ENCODE data around the gene VAC14. TPM values are rescaled to one million over a fixed set of nuclear protein-coding genes. Genes with fewer than 3 reads are reported as not detected.

VAC14 gene
- total RNA-seq, 4 donors from 2014 or later = 18.6 to 32.2 (median 25.9) TPM

DNA sequence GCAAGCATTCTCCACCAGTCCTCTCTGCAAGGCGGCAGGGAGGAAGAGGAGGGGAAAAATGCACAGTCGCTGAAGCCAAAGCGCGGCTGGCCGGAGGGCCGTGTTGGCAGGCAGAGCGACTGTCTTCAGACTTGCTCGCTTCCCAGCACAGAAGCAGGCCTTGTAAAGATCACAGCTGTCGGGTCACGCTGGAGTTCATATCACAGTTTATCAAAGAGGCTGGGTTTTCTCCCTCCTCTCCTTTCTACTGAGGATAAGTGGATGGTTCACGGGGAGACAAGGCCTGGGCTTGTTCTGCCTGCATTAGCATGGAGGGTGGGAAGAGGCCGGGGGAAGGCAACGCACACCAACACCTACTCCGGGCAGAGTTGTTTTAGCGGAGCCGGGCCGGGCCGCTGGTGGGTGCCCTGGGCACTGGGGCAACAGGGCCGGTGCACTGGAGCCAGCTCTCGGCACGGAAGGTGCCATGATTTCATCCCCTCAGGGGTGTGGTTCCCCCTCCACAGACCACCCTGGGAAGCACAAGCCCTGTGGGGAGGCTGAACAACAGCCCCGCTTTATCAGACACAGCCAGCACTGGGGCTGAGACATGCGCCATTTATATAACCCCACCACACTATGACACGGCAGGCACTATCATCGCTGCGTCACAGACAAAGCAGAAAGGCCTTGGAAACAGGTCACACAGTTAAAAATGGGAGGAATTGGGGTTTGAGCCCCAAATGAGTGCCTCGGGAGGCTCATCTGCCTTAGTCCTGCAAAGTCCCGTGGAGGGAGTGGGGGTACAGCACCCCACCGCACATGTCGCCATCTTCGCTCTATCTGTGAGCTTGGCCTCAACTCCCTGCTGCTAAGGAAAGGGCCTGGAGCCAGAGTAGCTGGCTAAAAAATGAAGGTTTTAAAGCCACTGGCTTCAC is 74.8 kb downstream of the VAC14 start:
- no peak for TF ChIP-seq CTCF (IDR thresholded peaks at IDR 0.05)
- no peak for TF ChIP-seq POLR2A (IDR thresholded peaks at IDR 0.05)
- no peak for DNase-seq
- Histone ChIP-seq H3K27me3 (no peaks in the 10 kb centered on the region), H3K4me3 (peak overlapping the region in 1 of 4 donors; percentile 15), H3K9me3 (no peaks in the 10 kb centered on the region), H3K27ac (peak overlapping the region; percentile 72 to 90 (median 80)), H3K4me1 (peaks cover 16 to 53% (median 28%) of the 10 kb centered on the region in 3 donors), H3K36me3 (peaks cover 0 to 76% (median 3%) of the 10 kb centered on the region in 3 donors)
- WGBS, 2 donors = 65 to 79% methylated on average over 15 to 19 of the region's 31 CpGs
- intact Hi-C loops (cut with DNase I) = no loop called here

DNA sequence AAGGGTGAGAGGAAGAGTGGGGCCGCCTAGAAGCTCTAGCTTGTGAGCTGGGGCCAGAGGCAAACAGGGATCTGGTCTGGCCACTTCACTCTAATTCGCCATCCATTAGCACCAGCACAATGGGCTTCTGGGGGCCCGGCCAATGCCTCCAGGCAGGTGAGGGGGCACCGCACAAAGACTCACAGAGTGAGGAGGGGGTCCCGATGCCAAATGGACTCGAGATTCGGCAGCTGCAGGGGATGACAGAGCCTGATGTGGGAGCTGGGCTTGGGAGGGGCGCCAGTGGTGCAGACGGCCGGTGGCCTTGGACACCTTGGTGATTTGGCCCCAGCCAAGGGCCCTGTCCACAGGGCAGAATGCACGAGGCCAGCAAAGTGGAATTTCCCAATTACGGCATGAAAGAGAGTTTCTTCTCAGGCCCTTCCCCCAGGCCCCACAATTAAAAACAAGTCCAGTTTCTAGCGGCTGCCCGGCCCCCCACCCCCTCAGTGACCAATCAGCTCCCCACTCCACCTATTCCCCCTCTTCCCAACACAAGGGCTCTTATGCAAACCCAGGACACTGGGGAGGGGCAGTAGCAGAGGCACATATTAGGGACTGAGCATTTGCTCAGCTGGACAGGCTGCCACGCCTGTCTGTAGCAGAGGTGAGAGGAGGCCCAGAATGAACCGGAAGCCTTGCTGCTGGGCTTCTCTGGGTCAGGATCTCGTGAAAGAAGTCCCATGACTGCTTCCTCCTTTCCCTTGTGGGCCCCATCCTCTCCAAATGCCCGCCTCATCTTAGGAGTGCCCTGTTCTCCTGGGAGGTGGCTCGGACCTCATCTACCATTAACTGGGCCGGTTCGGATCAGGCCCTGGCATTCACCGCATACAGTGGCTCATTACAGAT is 75.7 kb downstream of the VAC14 start:
- no peaks in the 10 kb centered on the region for H3K9me3 ChIP-seq
- no peak overlapping the region for H3K4me3 ChIP-seq
- peaks cover 0 to 76% (median 0%) of the 10 kb centered on the region in 3 donors for H3K36me3 ChIP-seq
- DNase-seq = no peak
- H3K4me1 ChIP-seq = peaks cover 16 to 45% (median 22%) of the 10 kb centered on the region in 3 donors
- H3K27me3 ChIP-seq = no peaks in the 10 kb centered on the region
- 77 to 91% methylated on average over 12 to 17 of the region's 22 CpGs for WGBS, 2 donors
- H3K27ac ChIP-seq = peak overlapping the region; percentile 72 to 90 (median 80)
- TF ChIP-seq POLR2A (IDR thresholded peaks at IDR 0.05) (no peak), CTCF (IDR thresholded peaks at IDR 0.05) (no peak)
- intact Hi-C loops (cut with DNase I) = no loop called here

DNA sequence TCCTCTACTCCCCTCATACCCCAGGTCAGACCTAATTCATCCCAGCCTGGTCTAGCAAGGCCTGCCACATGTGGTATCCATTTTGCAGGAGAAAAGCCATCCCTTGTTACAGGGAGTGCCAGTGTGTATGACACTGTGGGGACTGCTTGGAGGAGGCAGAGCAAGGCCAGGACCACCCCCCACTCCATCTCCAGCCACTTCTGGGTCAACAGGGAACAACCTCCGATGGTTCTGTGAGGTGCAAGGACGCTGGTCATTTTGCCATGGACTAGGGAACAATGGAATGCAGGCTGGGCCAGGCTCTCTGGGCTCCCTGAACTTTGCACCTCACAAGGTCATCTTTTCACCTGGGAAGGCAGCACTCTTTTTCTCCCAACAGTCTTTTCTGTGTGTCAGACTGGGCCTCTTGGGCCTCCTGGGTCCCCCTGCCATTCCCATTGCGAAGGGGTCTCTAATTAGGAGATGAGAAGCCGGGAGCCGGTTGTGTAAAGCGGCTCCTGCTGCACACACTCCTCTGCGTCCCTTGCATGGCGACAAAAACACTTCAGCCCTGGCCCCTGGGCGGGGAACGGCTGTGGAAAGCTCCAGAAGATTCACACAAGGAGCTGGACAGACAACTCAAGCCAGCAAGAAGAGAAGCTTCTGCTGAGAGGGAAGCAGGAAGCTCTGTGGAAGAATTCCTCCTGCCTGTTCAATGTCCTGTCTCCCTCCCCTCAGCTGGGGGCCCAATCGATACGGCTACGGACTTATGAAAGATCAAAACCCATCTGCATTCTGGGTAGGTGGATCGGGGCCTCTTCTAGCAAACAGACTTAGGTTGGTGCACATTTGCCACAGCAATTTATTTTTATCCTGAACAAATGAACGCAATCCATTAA is 76.6 kb downstream of the VAC14 start:
- no peak for TF ChIP-seq CTCF (IDR thresholded peaks at IDR 0.05)
- TF ChIP-seq POLR2A (IDR thresholded peaks at IDR 0.05) = no peak
- Histone ChIP-seq H3K9me3 (no peaks in the 10 kb centered on the region), H3K4me3 (no peak overlapping the region), H3K36me3 (peaks cover 0 to 76% (median 0%) of the 10 kb centered on the region in 3 donors), H3K27ac (peak overlapping the region in 3 of 4 donors; percentile 74 to 90 (median 87)), H3K27me3 (no peaks in the 10 kb centered on the region), H3K4me1 (peaks cover 16 to 45% (median 22%) of the 10 kb centered on the region in 3 donors)
- intact Hi-C loops (cut with DNase I) = no loop called here
- 85 to 87% methylated on average over 7 to 9 of the region's 15 CpGs for WGBS, 2 donors
- DNase-seq = no peak

DNA sequence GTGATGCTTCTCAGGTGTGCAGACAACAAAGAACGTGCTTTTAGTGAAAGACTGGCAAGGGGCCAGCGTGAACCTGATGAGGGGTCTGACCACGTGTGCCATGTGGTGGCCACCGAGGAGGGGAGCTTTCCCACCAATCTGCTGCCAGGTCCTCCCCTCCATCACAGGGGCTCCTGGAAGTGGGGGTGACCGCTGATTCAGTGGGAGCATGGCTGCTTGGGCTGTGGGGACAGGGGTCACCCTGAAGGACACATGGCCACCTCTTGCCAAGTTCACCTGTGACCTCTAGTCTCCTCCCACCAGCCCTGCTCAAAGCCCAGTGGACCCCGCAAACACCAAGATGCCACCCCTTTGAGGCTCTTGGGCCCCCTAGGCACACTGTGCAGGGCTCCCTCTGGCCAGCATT is 77.2 kb downstream of the VAC14 start:
- Histone ChIP-seq H3K27me3 (no peaks in the 10 kb centered on the region), H3K9me3 (no peaks in the 10 kb centered on the region), H3K36me3 (peaks cover 0 to 69% (median 0%) of the 10 kb centered on the region in 3 donors), H3K4me1 (peaks cover 16 to 45% (median 22%) of the 10 kb centered on the region in 3 donors), H3K27ac (peak overlapping the region in 1 of 4 donors; percentile 90), H3K4me3 (no peak overlapping the region)
- intact Hi-C loops (cut with DNase I) = no loop called here
- TF ChIP-seq CTCF (IDR thresholded peaks at IDR 0.05) (no peak), POLR2A (IDR thresholded peaks at IDR 0.05) (no peak)
- no peak for DNase-seq
- WGBS, 2 donors = 93% methylated on average over 6 of the region's 6 CpGs; no CpG with 5 or more reads in 1 of the 2 donors

Measured in esophagus squamous epithelium (tissue), 5 donors.